ENCODE data around the gene SLC1A7. TPM values are rescaled to one million over a fixed set of nuclear protein-coding genes. Genes with fewer than 3 reads are reported as not detected.
A peak's percentile ranks its signal among the peaks of the same experiment; 100 is the strongest.
"Not testable (repeated sequence)": the region's sequence is repeated elsewhere in the genome, so short reads cannot be mapped to it uniquely, and the experiment has no call there.

The SLC1A7 gene
- not detected in 2 replicates for total RNA-seq

DNA sequence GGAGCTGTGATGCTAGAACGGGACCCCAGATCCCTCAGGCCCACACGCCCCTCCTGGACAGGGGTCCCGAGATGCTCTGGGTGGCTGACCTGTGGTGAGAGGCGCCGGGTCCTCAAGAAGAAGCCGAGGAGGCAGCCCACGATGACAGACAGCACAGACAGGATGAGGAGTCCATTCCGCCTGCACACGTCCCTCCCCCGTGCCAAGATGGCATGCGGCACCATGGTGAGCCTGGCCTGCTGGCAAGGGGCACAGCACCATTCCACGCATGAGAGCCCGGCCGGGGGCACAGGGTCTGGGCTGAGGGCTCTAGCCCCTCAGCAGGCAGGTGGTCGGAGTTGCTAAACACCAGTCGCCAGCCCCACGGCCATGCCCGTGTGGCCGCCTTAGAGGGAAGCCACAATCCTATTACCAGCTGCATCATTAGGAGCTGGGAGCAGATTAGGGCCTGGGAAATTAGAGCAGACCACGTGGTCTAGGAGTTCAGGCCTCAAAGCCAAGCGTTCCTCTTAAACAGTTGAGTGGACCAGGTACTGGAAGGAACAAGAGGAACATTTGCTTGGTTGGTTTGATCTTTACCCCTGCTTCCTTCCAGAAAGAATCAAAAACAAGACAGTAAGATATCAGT is at the start of gene SLC1A7:
Gene SLC1A7, minus strand, starts transcription at position 413 of the 628 bp plus-strand sequence. Its CDS starts 189 bp downstream, at position 224.
- FAIRE-seq (no peak), DNase-seq (ENCODE audit: low read depth) (no peak)
- TF ChIP-seq, protein P1, sequence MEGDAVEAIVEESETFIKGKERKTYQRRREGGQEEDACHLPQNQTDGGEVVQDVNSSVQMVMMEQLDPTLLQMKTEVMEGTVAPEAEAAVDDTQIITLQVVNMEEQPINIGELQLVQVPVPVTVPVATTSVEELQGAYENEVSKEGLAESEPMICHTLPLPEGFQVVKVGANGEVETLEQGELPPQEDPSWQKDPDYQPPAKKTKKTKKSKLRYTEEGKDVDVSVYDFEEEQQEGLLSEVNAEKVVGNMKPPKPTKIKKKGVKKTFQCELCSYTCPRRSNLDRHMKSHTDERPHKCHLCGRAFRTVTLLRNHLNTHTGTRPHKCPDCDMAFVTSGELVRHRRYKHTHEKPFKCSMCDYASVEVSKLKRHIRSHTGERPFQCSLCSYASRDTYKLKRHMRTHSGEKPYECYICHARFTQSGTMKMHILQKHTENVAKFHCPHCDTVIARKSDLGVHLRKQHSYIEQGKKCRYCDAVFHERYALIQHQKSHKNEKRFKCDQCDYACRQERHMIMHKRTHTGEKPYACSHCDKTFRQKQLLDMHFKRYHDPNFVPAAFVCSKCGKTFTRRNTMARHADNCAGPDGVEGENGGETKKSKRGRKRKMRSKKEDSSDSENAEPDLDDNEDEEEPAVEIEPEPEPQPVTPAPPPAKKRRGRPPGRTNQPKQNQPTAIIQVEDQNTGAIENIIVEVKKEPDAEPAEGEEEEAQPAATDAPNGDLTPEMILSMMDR (IDR thresholded peaks at IDR 0.05; ENCODE audit: insufficient read depth, low read length, severe bottlenecking): no peak
- H3K36me3 ChIP-seq (ENCODE audit: control insufficient read depth, insufficient read depth, low read length): no peaks in the 10 kb centered on the region
- H3K27me3 ChIP-seq (ENCODE audit: control insufficient read depth, insufficient read depth, low read length): no peaks in the 10 kb centered on the region
- H3K4me3 ChIP-seq (ENCODE audit: low read depth, low read length): no peak within 1 kb of the TSS

- no peak overlapping the region for H3K4me3 ChIP-seq (ENCODE audit: low read depth, low read length)
- TF ChIP-seq, protein P1 (IDR thresholded peaks at IDR 0.05; ENCODE audit: insufficient read depth, low read length, severe bottlenecking): no peak
- DNase-seq (ENCODE audit: low read depth) (no peak), FAIRE-seq (no peak)
- H3K36me3 ChIP-seq (ENCODE audit: control insufficient read depth, insufficient read depth, low read length): no peaks in the 10 kb centered on the region
- H3K27me3 ChIP-seq (ENCODE audit: control insufficient read depth, insufficient read depth, low read length): no peaks in the 10 kb centered on the region
These were observed 47.8 kb upstream of the SLC1A7 start for GRCh38 chr1:53190210-53190611.

DNA sequence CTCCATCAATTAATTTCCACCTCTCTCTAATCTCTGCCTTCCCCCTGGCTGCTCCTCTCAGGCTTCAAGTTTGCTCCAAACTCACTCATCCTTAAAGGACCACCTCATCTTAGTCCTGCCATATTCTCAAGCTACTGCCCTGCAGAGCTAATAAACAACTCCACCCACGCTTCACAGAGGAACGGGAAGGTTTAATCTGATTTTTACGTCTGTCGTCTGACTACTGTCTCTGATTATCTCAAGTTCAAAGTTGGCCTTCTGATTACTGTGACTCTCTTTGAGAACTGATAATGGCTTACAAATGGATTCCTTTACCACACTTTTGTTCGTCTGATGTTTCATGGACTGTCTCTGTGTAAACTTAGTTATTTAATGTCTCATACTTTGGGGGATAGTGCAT is 46.6 kb upstream of the SLC1A7 start:
- no peaks in the 10 kb centered on the region for H3K36me3 ChIP-seq (ENCODE audit: control insufficient read depth, insufficient read depth, low read length)
- H3K4me3 ChIP-seq (ENCODE audit: low read depth, low read length): no peak overlapping the region
- no peak for FAIRE-seq
- no peaks in the 10 kb centered on the region for H3K27me3 ChIP-seq (ENCODE audit: control insufficient read depth, insufficient read depth, low read length)
- TF ChIP-seq, protein P1 (IDR thresholded peaks at IDR 0.05; ENCODE audit: insufficient read depth, low read length, severe bottlenecking): no peak
- no peak for DNase-seq (ENCODE audit: low read depth)

GRCh38 chr1:53188099-53188498 is 45.7 kb upstream of the SLC1A7 start:
- Histone ChIP-seq H3K36me3 (ENCODE audit: control insufficient read depth, insufficient read depth, low read length) (no peaks in the 10 kb centered on the region), H3K4me3 (ENCODE audit: low read depth, low read length) (no peak overlapping the region), H3K27me3 (ENCODE audit: control insufficient read depth, insufficient read depth, low read length) (no peaks in the 10 kb centered on the region)
- DNase-seq (ENCODE audit: low read depth) (peak; percentile 80), FAIRE-seq (no peak)
- TF ChIP-seq, protein P1 (IDR thresholded peaks at IDR 0.05; ENCODE audit: insufficient read depth, low read length, severe bottlenecking): no peak

- DNase-seq (ENCODE audit: low read depth): no peak
- Histone ChIP-seq H3K27me3 (ENCODE audit: control insufficient read depth, insufficient read depth, low read length) (no peaks in the 10 kb centered on the region), H3K36me3 (ENCODE audit: control insufficient read depth, insufficient read depth, low read length) (no peaks in the 10 kb centered on the region), H3K4me3 (ENCODE audit: low read depth, low read length) (no peak overlapping the region)
- TF ChIP-seq, protein P1 (IDR thresholded peaks at IDR 0.05; ENCODE audit: insufficient read depth, low read length, severe bottlenecking): no peak
- no peak for FAIRE-seq
These were observed 45.0 kb upstream of the SLC1A7 start for GRCh38 chr1:53187401-53187800.

- TF ChIP-seq, protein P1 (IDR thresholded peaks at IDR 0.05; ENCODE audit: insufficient read depth, low read length, severe bottlenecking): no peak
- DNase-seq (ENCODE audit: low read depth) (no peak), FAIRE-seq (no peak)
- Histone ChIP-seq H3K27me3 (ENCODE audit: control insufficient read depth, insufficient read depth, low read length) (no peaks in the 10 kb centered on the region), H3K4me3 (ENCODE audit: low read depth, low read length) (no peak overlapping the region), H3K36me3 (ENCODE audit: control insufficient read depth, insufficient read depth, low read length) (no peaks in the 10 kb centered on the region)
These were observed 44.1 kb upstream of the SLC1A7 start for GRCh38 chr1:53186533-53186932.

GRCh38 chr1:53185955-53186297 is 43.5 kb upstream of the SLC1A7 start:
- H3K27me3 ChIP-seq (ENCODE audit: control insufficient read depth, insufficient read depth, low read length); H3K36me3 ChIP-seq (ENCODE audit: control insufficient read depth, insufficient read depth, low read length); FAIRE-seq; DNase-seq (ENCODE audit: low read depth); H3K4me3 ChIP-seq (ENCODE audit: low read depth, low read length): not testable (repeated sequence)
